HG03575 (cell line): ENCODE data around the gene NR4A1.

Experiments used
- ATAC-seq: cut with Tn5 transposase; IDR thresholded peaks from one replicate; pipeline ENCODE4 v1.9.1; 2021; ENCODE audit not compliant: unreplicated experiment, insufficient number of reproducible peaks, low FRiP score; ENCODE audit errors: extremely low read depth

NR4A1 gene

DNA sequence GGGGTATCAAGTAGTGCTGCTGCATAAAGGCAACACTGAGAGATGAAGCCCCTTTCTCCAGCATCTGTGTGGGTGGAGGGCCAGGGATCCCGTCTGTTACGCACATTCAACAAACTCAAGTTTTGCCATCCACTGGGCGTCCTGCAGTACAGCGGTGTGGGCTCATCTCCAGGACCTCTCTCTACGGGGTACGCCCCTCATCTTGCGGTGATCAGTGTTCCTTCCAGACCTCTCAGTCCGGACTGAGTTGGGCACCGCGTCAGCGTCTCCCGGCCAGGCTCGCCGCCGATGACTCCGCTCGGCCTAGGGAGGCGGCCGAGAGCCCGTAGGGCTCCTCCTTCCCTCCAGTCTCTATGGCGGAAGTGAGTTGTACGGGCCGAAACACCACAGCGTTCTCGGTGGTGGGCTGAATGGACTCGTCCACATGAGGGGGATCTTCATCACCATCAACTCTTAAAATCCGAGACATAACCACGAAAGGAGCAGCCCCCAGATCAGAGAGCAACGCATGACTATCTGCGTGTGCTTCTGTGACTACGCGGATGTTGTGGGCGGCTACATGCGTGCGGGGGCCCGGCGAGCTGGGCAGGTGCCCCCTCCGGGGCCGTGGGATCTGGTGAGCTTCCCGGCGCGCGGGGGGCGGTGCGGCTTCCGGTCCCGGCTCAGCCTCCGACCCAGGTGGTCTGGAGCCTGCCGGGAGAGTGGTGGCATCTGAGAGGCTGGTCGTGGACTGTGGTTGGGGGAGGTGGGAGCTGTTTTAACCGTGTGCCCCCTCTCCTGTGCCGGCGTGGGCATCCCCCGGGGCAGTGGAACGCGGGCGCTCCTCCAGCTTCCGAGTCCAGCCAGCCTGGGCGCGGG lies 18.3 kb downstream of the NR4A1 start, which contains the start of gene ATG101:
TSS of gene ATG101 (plus strand) at position 652 of the 858 bp plus-strand sequence. CDS start 3,673 bp downstream, outside the sequence.
- peak; percentile 57 for ATAC-seq

- ATAC-seq, result no peak
These were observed 19.1 kb downstream of the NR4A1 start for GRCh38 chr12:52070185-52070925.

DNA sequence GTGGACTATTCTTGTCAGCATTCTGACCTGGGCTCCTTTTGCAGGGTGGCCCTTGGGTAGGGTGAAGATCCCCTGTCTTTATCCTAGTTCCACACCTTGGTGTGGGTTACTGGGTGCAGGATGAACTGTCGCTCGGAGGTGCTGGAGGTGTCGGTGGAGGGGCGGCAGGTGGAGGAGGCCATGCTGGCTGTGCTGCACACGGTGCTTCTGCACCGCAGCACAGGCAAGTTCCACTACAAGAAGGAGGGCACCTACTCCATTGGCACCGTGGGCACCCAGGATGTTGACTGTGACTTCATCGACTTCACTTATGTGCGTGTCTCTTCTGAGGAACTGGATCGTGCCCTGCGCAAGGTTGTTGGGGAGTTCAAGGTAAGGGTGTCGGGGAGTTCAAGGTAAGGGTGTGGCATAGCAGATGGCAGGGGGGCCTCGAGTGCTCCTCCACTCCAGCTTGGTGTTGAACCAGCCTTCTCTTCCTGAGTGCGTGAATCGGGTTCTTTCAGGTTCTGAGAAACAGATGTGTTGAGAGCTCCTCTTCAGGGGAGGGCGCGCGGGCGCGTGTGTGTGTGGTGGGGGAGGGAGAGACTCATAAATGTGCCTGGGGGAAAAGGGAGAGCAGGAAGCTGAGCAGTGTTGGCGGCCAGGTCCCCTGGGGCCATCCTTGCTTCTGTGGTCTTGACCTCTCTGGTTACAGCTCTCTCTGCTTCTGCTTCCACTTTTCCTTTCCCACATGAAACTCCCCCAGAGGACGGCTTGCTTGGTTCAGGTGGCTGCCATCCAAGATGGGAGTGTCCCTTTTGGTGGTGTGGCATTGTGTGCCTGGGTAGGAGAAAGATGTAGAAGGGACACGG lies 22.5 kb downstream of the NR4A1 start:
- no peak for ATAC-seq

- ATAC-seq, result no peak
These were observed 23.9 kb downstream of the NR4A1 start for GRCh38 chr12:52074971-52075724.

GRCh38 chr12:52076811-52077210 lies 25.6 kb downstream of the NR4A1 start:
- no peak for ATAC-seq

- ATAC-seq, result no peak
These were observed 27.0 kb downstream of the NR4A1 start for GRCh38 chr12:52078276-52078675.

DNA sequence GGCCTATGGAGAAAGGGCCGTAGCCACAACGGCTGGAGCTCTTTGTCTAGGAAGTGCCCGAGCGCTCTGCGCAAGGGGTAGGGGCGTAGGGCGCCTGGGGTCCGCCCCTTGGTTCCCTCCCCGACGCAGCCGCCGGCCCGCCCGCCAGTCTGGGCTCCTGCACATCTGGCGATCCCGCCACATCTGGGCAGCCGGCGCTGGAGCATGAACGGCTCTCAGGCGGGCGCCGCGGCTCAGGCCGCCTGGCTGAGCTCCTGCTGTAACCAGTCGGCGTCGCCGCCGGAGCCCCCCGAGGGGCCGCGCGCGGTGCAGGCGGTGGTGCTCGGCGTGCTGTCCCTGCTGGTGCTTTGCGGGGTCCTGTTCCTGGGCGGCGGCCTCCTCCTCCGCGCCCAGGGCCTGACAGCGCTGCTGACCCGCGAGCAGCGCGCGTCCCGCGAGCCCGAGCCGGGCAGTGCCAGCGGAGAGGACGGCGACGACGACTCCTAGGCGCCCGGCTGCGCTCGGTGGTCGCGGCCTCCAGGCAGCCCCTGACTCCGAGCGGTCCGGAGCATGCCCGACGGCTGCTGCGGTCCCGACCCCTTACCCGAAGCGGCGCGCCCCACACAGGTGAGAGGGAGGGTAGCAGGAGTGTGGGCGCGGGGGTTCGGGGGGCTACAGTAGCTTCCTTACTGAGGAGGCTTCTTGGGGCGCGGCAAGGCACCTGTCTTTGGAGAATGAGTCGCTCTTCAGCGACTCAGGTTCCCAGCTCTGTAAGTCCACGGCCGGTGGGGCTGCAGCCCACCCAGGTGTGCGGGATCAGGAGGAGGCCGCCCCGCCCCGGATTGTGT lies 28.5 kb downstream of the NR4A1 start, which contains the start of gene SMIM41:
TSS of gene SMIM41 (plus strand) at position 129 of the 827 bp plus-strand sequence. CDS start at position 205, 76 bp downstream.
- no peak for ATAC-seq

DNA sequence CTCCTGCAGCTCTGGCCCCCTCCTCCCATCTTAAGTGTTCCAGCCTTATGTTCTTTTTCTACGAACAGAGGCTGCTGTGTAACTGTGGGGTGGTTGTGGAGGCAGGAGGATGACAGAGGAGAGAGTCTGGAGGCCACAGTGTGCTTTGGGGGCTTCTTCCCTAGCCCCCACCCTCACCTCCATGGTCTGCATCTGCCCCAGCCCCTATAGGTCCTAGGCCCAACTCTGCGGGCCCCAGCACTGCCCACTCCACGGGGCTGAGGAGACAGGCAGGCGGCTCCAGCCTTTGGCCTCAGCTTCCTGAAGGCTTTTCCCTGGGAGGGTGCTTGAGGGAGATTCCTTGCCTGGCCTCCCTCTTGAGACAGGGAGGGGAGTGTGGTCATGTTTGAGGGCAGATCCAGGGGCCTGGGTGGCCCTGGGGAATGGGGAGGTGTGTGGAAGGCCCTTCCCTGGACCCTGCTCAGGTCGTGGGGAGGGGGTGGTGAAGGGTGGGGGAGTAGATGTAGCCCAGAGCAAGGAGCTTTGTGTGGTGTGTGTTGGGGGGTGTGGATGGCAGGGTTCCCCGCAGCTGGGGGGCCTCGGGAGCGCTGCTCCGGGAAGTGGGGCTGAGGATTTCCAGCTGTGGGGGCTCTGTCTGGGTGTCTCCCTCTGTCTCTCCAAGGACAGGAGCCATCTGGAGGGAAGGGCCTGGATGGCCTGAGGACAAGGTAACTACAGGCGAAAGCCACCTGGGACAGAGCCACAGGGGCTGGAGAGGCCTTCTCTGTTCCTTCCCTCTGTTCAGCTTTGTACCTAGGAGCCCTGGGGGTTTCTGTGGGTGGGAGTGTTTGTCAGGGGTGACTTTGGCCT lies 29.4 kb downstream of the NR4A1 start:
- ATAC-seq, result no peak

DNA sequence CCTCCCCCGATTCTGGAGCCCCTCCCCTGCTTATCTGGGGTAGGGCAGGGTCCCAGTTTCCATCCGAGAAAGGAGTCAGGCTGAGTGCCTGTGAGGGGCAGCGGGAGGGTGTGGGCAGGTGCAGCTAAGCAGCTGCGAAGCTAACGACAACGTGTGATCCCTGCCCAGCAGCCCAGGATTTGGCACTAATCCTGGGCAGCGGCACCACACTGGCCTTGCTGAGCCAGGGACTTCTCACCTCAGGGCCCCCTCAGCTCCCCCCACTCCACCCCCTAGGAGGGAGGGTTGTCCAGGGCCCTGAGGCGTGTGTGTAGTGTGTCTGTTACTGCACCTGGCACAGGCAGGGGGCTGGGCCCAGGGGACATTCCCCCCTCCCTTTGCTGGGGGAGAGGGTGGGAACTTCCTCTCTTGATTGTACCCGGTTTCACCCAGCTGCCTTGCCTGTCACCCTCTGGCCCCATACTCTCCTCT lies 30.1 kb downstream of the NR4A1 start:
- no peak for ATAC-seq

- no peak for ATAC-seq
These were observed 30.9 kb downstream of the NR4A1 start for GRCh38 chr12:52082026-52082668.

DNA sequence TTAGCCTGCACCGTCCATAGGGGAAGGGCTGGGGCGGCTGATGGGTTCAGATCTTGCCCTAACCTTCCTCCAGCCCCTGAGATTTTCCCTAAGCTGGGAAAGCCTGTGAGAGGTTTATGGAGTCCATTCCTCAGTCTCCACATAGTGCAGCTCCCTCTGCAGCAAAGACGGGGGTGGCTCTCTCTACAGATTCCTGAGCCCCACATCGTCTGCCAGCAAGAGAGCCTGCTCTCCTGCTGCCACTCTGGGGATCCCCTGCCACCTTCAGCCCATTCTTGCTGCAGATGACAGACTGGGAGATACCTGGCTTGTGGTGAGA lies 31.4 kb downstream of the NR4A1 start:
- no peak for ATAC-seq

DNA sequence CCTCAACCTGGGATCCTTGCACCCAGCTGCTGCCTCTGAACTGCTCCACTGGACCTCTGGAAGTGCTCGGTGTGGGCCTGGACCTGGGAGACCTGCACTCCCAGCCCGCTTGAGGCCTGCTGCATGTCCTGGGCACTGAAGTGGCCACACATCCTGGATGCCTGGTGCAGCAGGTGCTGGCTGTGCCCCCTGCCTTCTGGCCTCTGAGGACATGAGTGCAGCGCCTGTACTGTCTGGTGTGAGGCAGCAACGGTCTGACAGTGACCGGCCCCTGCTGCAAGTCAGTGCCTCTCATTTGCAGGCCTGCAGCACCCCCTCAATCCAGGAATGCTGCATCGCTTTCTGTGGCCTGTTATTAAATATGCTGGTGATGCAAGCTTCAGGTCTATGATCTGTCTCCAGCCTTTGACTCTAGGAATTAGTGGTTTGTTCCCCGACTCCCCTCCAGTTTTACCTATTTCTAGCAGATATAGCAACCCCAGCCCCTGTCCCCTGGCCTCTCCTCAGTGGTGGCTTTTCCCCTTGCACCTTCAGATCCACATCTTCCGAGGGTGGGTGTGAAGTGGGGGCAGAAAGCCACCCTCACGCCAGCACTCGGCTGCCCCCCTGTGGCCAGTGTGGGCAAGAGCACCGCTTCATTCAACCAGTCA lies 31.9 kb downstream of the NR4A1 start:
- no peak for ATAC-seq

- ATAC-seq, result no peak
These were observed 32.4 kb downstream of the NR4A1 start for GRCh38 chr12:52083638-52083996.

DNA sequence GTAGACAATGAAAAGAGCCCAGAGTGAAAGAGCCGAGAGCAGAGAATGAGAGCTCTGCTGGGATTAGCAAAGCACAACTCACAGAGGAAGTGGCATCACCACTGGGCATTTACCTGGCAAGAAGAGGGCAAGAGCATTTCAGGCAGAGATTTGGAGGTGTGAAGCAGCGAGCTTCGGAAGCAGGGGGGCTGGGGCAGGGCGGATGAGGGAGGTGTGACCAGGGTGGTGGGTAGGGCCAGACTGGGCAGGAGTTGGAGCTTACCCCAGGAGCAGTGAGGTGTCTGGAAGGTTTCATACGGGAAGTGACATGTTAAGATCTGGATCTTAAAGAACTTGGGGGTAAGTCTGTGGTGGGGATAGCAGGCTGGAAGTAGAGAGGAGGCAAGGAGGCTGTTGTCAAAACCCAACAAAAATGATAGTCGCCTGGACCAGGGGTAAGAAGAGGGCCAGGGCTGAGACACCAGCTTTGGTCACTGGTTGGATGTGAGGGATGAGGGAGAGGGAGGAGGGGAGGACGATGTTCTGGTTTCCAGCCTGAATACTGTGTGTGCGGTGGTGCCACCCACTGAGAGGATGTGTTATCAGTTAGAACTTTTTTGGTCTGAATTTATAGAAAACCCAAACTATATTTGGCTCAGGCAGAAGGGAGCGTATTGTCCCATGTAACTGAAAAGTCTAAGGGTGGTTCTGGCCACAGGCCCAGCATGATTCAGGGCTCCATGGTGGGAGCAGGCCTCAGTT lies 33.4 kb downstream of the NR4A1 start:
- no peak for ATAC-seq

GRCh38 chr12:52085682-52086180 lies 34.5 kb downstream of the NR4A1 start:
- no peak for ATAC-seq
